SK-N-SH treated with all-trans-retinoic acid at 6 μM for 48 hours (cell line): ENCODE results near the gene MGAT3.
"Not testable (repeated sequence)": the region's sequence is repeated elsewhere in the genome, so short reads cannot be mapped to it uniquely, and the experiment has no call there.

Source experiments
- ATAC-seq: fragments of 200-7000 bp; cut with Tn5 transposase; 3 replicates; pipeline ENCODE4 v1.9.1; 2020; ENCODE audit warnings: mild to moderate bottlenecking, moderate library complexity
- ARNTL ChIP-seq: fragments of 450-650 bp; formaldehyde crosslinking; IDR thresholded peaks from 2 replicates; pipeline ENCODE4 v1.5.0; 2020; ENCODE audit warnings: low read depth, mild to moderate bottlenecking, moderate library complexity, borderline replicate concordance
- BACH2 ChIP-seq: fragments of 250-450 bp; sonication (Bioruptor Pico); IDR thresholded peaks from 2 replicates; pipeline ENCODE4 v1.9.0; 2021; ENCODE audit warnings: mild to moderate bottlenecking, borderline replicate concordance
- CSRNP3 ChIP-seq: fragments of 250-450 bp; sonication (Bioruptor Pico); IDR thresholded peaks from 2 replicates; pipeline ENCODE4 v1.5.1; 2021; ENCODE audit warnings: mild to moderate bottlenecking, moderate library complexity
- ESRRG ChIP-seq: fragments of 250-450 bp; sonication (Bioruptor Pico); IDR thresholded peaks from 2 replicates; pipeline ENCODE4 v1.6.1; 2021; ENCODE audit warnings: mild to moderate bottlenecking
- GLIS3 ChIP-seq: fragments of 250-450 bp; sonication (Bioruptor Pico); IDR thresholded peaks from 2 replicates; pipeline ENCODE4 v1.5.0; 2020; ENCODE audit warnings: mild to moderate bottlenecking, moderate library complexity
- OSR1 ChIP-seq: fragments of 250-450 bp; sonication (Bioruptor Pico); IDR thresholded peaks from 2 replicates; pipeline ENCODE4 v1.8.0; 2022; ENCODE audit warnings: moderate library complexity, mild to moderate bottlenecking, inconsistent platforms
- PATZ1 ChIP-seq: fragments of 250-450 bp; sonication (Bioruptor Pico); IDR thresholded peaks from 2 replicates; pipeline ENCODE4 v1.8.0; 2020; ENCODE audit warnings: mild to moderate bottlenecking, moderate library complexity, borderline replicate concordance
- PPARA ChIP-seq: fragments of 250-450 bp; sonication (Bioruptor Pico); IDR thresholded peaks from 2 replicates; pipeline ENCODE4 v1.5.0; 2020; ENCODE audit warnings: mild to moderate bottlenecking, borderline replicate concordance
- RARB ChIP-seq: fragments of 250-450 bp; sonication (Bioruptor Pico); IDR thresholded peaks from 2 replicates; pipeline ENCODE4 v1.8.0; 2021; ENCODE audit warnings: mild to moderate bottlenecking, moderate library complexity
- SNAI2 ChIP-seq: fragments of 250-450 bp; sonication (Bioruptor Pico); IDR thresholded peaks from 2 replicates; pipeline ENCODE4 v1.5.0; 2020; ENCODE audit warnings: mild to moderate bottlenecking, moderate library complexity
- TCF4 ChIP-seq: fragments of 250-450 bp; sonication (Bioruptor Pico); IDR thresholded peaks from 2 replicates; pipeline ENCODE4 v1.8.0; 2021; ENCODE audit warnings: mild to moderate bottlenecking, moderate library complexity, borderline replicate concordance
- TOX ChIP-seq: fragments of 250-450 bp; sonication (Bioruptor Pico); IDR thresholded peaks from 2 replicates; pipeline ENCODE4 v1.8.0; 2021; ENCODE audit warnings: mild to moderate bottlenecking, moderate library complexity, borderline replicate concordance
- ZC3H10 ChIP-seq: fragments of 250-450 bp; sonication (Bioruptor Pico); IDR thresholded peaks from 2 replicates; pipeline ENCODE4 v1.5.1; 2021; ENCODE audit warnings: mild to moderate bottlenecking, moderate library complexity
- ZFP3 ChIP-seq: fragments of 250-450 bp; sonication (Bioruptor Pico); IDR thresholded peaks from 2 replicates; pipeline ENCODE4 v1.5.0; 2020; ENCODE audit warnings: mild to moderate bottlenecking, moderate library complexity
- ZFP30 ChIP-seq: fragments of 450-650 bp; formaldehyde crosslinking; IDR thresholded peaks from 2 replicates; pipeline ENCODE4 v1.5.0; 2022; ENCODE audit warnings: mild to moderate bottlenecking, moderate library complexity
- ZNF70 ChIP-seq: fragments of 450-650 bp; formaldehyde crosslinking; IDR thresholded peaks from 2 replicates; pipeline ENCODE4 v1.5.0; 2020; ENCODE audit warnings: mild to moderate bottlenecking, moderate library complexity
- ZNF8 ChIP-seq: fragments of 450-650 bp; formaldehyde crosslinking; IDR thresholded peaks from 2 replicates; pipeline ENCODE4 v1.5.0; 2020; ENCODE audit warnings: mild to moderate bottlenecking, moderate library complexity
- TF ChIP-seq, protein P1 (sequence below): fragments of 250-450 bp; sonication (Bioruptor Pico); IDR thresholded peaks from 2 replicates; pipeline ENCODE4 v1.5.1; 2020; ENCODE audit warnings: low read depth, mild to moderate bottlenecking, moderate library complexity
- TF ChIP-seq, protein P2 (sequence below): fragments of 250-450 bp; sonication (Bioruptor Pico); IDR thresholded peaks from 2 replicates; pipeline ENCODE4 v1.8.0; 2021; ENCODE audit warnings: low read depth, mild to moderate bottlenecking, moderate library complexity, borderline replicate concordance

The MGAT3 gene

DNA sequence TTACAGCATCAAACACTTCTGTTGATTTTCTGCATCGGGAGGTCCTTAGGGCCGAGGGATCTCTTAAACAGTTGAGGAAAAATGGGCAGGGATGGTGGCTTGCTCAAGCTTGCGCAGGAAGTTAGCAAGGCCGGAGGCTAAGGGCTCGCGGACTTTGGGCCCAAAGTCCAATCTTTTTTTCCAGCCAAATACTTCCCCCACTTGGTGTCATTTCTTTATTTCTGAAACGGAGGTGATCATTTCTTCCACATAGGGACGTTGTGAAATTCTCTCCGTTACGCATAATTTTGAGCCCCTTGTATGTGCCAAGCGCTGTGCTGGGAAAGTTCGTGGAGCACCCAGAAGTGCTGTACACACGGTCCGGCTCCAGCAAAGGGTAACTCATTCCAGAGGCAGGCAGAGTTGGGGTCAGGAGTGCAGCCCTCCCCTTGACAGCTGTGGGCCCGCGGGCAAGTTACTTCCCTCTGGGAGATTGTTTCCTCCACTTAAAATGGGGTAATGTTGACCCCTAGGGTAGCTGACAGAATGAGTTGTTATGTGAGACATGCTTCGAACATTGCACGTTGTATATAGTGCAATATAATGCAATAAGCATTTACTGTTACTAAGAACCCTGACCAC is 46.1 kb downstream of the MGAT3 start:
- no peak; the same call in 1 of the 3 replicates for ATAC-seq
- TF ChIP-seq GLIS3 (no peak), TCF4 (no peak), OSR1 (no peak), PATZ1 (CRISPR knock-in tag) (no peak), ARNTL (no peak)

GRCh38 chr22:39503630-39504029 is 46.8 kb downstream of the MGAT3 start:
- no peak for TF ChIP-seq ZNF70 (CRISPR knock-in tag)
- no peak for TF ChIP-seq ZNF8
- no peak for TF ChIP-seq ARNTL
- no peak for ATAC-seq

DNA sequence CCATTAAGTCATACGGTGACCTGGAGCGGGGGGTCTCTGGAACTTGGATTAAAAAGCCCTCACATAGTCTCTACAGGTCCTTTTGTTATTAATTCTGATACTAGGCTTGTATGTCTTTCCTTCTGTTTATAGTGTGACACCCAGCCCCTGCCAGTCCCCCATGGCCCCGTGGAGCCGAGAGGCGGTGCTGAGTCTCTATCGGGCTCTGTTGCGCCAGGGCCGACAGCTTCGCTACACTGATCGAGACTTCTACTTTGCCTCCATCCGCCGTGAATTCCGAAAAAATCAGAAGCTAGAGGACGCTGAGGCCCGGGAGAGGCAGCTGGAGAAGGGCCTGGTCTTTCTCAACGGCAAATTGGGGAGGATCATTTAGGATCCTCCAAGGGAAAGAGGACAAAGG is 47.3 kb downstream of the MGAT3 start:
- TF ChIP-seq PPARA (CRISPR knock-in tag) (no peak), ARNTL (no peak), OSR1 (no peak), BACH2 (CRISPR knock-in tag) (no peak), SNAI2 (CRISPR knock-in tag) (no peak), ZC3H10 (no peak), CSRNP3 (CRISPR knock-in tag) (no peak), RARB (CRISPR knock-in tag) (no peak)
- ATAC-seq: no peak

GRCh38 chr22:39507021-39507420 is 50.2 kb downstream of the MGAT3 start:
- ATAC-seq: not testable (repeated sequence)

GRCh38 chr22:39508393-39508792 is 51.6 kb downstream of the MGAT3 start:
- TF ChIP-seq, protein P1, sequence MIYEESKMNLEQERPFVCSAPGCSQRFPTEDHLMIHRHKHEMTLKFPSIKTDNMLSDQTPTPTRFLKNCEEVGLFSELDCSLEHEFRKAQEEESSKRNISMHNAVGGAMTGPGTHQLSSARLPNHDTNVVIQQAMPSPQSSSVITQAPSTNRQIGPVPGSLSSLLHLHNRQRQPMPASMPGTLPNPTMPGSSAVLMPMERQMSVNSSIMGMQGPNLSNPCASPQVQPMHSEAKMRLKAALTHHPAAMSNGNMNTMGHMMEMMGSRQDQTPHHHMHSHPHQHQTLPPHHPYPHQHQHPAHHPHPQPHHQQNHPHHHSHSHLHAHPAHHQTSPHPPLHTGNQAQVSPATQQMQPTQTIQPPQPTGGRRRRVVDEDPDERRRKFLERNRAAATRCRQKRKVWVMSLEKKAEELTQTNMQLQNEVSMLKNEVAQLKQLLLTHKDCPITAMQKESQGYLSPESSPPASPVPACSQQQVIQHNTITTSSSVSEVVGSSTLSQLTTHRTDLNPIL (CRISPR knock-in tag): no peak
- no peak for TF ChIP-seq SNAI2 (CRISPR knock-in tag)
- no peak for TF ChIP-seq ZFP3 (CRISPR knock-in tag)
- no peak for TF ChIP-seq OSR1
- no peak for ATAC-seq

DNA sequence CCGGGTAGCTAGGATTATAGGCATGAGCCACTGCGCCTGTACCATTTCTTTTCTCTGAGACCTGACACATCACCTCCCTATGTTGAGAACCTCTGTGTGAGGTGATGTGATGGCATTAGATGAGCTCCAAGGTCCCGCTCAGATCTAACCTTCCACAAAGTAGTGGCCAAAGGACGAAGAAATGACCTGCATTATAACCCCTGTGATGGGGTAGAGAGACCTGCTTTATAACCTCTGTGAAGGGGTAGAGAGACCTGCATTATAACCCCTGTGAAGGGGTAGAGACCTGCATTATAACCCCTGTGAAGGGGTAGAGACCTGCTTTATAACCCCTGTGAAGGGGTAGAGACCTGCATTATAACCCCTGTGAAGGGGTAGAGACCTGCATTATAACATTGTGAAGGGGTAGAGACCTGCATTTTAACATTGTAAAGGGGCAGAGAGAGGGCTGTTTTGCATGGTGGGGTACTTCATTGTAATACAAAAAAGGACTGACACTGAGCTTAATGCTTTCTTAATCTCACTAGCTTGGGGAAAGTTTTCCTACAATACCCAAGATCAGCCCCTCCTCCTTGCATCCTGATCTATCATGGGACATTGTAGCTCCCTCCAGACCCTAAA is 53.8 kb downstream of the MGAT3 start:
- TF ChIP-seq ARNTL: no peak
- no peak for TF ChIP-seq PPARA (CRISPR knock-in tag)
- no peak for TF ChIP-seq ZFP30 (CRISPR knock-in tag)
- TF ChIP-seq TOX (CRISPR knock-in tag): no peak
- no peak for TF ChIP-seq RARB (CRISPR knock-in tag)
- ATAC-seq: no peak

GRCh38 chr22:39511226-39511625 is 54.4 kb downstream of the MGAT3 start:
- no peak for ATAC-seq
- TF ChIP-seq TCF4 (no peak), ZNF70 (CRISPR knock-in tag) (no peak), RARB (CRISPR knock-in tag) (no peak), PATZ1 (CRISPR knock-in tag) (no peak), CSRNP3 (CRISPR knock-in tag) (no peak), SNAI2 (CRISPR knock-in tag) (no peak), TOX (CRISPR knock-in tag) (no peak), ESRRG (CRISPR knock-in tag) (no peak), GLIS3 (no peak), ZFP30 (CRISPR knock-in tag) (no peak)
- TF ChIP-seq, protein P1 (CRISPR knock-in tag): no peak
- TF ChIP-seq, protein P2, sequence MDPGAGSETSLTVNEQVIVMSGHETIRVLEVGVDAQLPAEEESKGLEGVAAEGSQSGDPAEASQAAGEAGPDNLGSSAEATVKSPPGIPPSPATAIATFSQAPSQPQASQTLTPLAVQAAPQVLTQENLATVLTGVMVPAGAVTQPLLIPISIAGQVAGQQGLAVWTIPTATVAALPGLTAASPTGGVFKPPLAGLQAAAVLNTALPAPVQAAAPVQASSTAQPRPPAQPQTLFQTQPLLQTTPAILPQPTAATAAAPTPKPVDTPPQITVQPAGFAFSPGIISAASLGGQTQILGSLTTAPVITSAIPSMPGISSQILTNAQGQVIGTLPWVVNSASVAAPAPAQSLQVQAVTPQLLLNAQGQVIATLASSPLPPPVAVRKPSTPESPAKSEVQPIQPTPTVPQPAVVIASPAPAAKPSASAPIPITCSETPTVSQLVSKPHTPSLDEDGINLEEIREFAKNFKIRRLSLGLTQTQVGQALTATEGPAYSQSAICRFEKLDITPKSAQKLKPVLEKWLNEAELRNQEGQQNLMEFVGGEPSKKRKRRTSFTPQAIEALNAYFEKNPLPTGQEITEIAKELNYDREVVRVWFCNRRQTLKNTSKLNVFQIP (CRISPR knock-in tag): no peak
